GM19452 (cell line): ENCODE data around the gene GNB5.
A peak's percentile ranks its signal among the peaks of the same experiment; 100 is the strongest.

Experiments used
- ATAC-seq: cut with Tn5 transposase; IDR thresholded peaks from one replicate; pipeline ENCODE4 v1.9.1; 2021; ENCODE audit not compliant: unreplicated experiment

GNB5 gene

GRCh38 chr15:52094811-52095584 is 96.2 kb downstream of the GNB5 start:
- no peak for ATAC-seq

GRCh38 chr15:52093539-52094510 is 97.4 kb downstream of the GNB5 start:
- no peak for ATAC-seq

GRCh38 chr15:52093167-52093538 is 98.0 kb downstream of the GNB5 start:
- ATAC-seq = no peak

GRCh38 chr15:52090193-52090592 is 101.0 kb downstream of the GNB5 start:
- ATAC-seq = no peak

GRCh38 chr15:52086011-52086786 is 105.0 kb downstream of the GNB5 start:
- ATAC-seq = no peak

- no peak for ATAC-seq
These were observed 105.9 kb downstream of the GNB5 start for GRCh38 chr15:52085299-52085698.

- no peak for ATAC-seq
These were observed 107.6 kb downstream of the GNB5 start for GRCh38 chr15:52083603-52084002.

GRCh38 chr15:52083037-52083359 is 108.2 kb downstream of the GNB5 start:
- ATAC-seq = peak; percentile 17

- peak; percentile 78 for ATAC-seq
These were observed 108.8 kb downstream of the GNB5 start for GRCh38 chr15:52082197-52083036.

GRCh38 chr15:52080706-52081392 is 110.3 kb downstream of the GNB5 start:
- ATAC-seq = no peak

- ATAC-seq = no peak
These were observed 111.2 kb downstream of the GNB5 start for GRCh38 chr15:52080031-52080430.

- ATAC-seq = no peak
These were observed 112.1 kb downstream of the GNB5 start for GRCh38 chr15:52078876-52079700.

GRCh38 chr15:52078197-52078875 is 112.9 kb downstream of the GNB5 start:
- no peak for ATAC-seq

GRCh38 chr15:52076889-52077781 is 114.1 kb downstream of the GNB5 start:
- no peak for ATAC-seq

- ATAC-seq = no peak
These were observed 119.6 kb downstream of the GNB5 start for GRCh38 chr15:52071570-52071969.

- ATAC-seq = no peak
These were observed 121.6 kb downstream of the GNB5 start for GRCh38 chr15:52069559-52069958.

GRCh38 chr15:52068004-52068615 is 123.1 kb downstream of the GNB5 start:
- no peak for ATAC-seq
